C4-2B (cell line): Measurements from ENCODE around the gene PDK4.

Experiments
- H3K27ac ChIP-seq: fragments of 450-650 bp; 2 replicates; pipeline ENCODE4 v1.5.1; 2017
- ZFX ChIP-seq: fragments of 450-650 bp; IDR thresholded peaks from 2 replicates; pipeline ENCODE4 v1.6.1; 2017
- TF ChIP-seq, protein P1 (sequence below): fragments of 450-650 bp; conservative IDR thresholded peaks from 2 replicates; pipeline ENCODE4 v1.5.1; 2017; ENCODE audit warnings: mild to moderate bottlenecking

PDK4 gene

DNA sequence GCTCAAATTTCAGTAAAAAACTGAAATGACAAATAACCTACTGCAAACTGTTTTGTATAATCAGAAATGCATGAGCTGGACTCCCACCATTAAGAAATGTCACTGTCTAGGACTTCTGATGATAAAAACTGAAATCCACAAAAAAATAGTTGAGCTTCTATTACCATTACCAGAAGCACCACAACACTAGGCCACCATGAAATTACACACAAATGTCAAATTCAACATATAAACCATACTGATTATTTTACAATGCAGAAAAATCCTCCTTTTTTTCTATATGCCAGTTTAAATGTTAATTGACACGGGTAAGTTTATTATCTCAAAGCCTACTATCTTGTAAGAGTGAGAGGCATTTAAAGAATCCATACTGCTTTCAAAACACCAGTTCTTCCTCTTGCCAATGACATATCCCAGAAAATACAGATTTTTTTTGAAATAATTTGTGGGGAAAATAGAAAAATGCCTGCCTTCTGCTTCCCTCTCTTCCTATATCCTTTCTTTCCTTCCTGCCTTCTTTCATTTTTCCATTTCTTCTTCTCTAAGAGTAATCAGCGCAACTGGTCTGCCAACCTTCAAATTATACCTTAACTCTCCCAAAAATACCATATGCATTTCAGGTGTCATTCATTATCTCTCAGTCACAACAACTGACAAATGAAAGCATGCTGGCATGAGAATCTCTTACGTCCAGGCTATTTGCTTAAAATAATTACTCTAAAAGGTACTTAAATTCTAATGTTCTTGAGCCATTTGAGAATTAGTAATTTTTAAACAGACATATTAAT is 12.3 kb downstream of the PDK4 start:
- TF ChIP-seq, protein P1, sequence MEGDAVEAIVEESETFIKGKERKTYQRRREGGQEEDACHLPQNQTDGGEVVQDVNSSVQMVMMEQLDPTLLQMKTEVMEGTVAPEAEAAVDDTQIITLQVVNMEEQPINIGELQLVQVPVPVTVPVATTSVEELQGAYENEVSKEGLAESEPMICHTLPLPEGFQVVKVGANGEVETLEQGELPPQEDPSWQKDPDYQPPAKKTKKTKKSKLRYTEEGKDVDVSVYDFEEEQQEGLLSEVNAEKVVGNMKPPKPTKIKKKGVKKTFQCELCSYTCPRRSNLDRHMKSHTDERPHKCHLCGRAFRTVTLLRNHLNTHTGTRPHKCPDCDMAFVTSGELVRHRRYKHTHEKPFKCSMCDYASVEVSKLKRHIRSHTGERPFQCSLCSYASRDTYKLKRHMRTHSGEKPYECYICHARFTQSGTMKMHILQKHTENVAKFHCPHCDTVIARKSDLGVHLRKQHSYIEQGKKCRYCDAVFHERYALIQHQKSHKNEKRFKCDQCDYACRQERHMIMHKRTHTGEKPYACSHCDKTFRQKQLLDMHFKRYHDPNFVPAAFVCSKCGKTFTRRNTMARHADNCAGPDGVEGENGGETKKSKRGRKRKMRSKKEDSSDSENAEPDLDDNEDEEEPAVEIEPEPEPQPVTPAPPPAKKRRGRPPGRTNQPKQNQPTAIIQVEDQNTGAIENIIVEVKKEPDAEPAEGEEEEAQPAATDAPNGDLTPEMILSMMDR, result no peak
- no peak for TF ChIP-seq ZFX
- H3K27ac ChIP-seq, result no peak overlapping the region

DNA sequence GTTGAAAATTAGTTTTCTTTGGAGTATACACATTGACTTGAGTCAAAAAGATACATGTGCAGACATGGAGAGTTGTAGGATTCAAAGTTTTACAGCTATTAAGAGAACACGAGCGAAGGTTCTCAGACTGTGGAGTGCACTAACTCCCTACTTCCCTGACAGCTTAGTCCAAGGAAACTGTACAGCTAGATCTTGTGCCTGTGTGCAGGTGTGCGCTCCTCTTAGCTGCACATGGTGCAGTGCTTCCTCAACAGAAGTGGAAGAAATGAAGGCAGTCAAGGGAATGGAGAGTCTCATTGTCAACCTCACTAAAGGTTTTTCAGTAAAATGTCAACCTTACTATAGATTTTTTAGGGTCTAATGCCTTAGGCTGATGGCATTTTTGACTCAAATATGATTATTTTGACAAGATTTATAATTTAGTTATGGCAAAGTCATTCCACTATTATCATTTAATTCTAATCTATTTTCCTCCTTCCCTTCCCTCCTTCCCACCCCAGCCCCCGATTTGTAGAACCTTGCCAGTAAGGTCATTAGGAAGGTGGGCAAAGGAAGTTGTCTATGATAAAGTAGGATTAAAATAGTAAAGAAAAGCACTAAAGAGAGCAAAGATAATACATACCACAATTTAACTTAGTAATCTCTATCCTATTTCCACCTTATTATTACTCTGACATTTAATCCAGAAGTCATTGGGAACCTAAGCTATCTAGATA is 13.6 kb downstream of the PDK4 start:
- TF ChIP-seq, protein P1, result no peak
- no peak for TF ChIP-seq ZFX
- H3K27ac ChIP-seq, result no peak overlapping the region

DNA sequence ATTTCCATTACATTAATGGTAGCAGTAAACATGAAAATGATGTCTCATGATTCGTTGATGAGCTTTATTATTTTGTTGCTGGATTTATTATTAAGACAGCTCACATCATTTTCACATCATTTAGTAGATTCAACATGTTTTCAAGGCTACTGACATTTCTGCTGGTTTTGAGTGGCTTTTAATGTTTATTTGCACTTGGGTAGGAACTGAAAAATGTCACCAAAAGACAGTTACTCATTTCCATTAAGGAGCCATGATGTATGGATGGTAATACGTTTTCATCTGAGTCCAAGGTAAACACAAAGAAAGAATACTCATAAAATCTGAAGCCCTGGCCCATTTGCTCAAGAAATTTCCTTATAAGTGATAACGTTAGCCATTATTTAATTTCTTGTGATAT is 14.8 kb downstream of the PDK4 start:
- no peak overlapping the region for H3K27ac ChIP-seq
- no peak for TF ChIP-seq ZFX
- TF ChIP-seq, protein P1, result no peak

DNA sequence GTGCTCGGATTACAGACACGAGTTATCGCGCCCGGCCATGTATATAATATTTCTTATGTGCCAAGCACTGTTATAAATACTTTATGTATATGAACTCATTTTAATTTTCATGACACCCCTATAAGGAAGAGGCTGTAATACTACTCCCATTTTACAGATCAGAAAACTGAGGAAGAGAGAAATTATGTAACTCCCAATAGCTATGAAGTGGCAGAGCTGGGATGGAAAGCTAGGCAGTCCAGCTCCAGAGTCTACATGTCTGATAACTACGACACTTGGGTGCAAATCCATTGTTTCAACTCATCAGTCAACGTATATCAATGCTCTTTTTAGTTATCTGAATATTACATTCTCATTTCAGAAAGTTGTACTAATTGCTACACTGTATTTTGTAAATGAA is 17.0 kb downstream of the PDK4 start:
- TF ChIP-seq, protein P1, result no peak
- TF ChIP-seq ZFX, result no peak
- no peak overlapping the region for H3K27ac ChIP-seq

DNA sequence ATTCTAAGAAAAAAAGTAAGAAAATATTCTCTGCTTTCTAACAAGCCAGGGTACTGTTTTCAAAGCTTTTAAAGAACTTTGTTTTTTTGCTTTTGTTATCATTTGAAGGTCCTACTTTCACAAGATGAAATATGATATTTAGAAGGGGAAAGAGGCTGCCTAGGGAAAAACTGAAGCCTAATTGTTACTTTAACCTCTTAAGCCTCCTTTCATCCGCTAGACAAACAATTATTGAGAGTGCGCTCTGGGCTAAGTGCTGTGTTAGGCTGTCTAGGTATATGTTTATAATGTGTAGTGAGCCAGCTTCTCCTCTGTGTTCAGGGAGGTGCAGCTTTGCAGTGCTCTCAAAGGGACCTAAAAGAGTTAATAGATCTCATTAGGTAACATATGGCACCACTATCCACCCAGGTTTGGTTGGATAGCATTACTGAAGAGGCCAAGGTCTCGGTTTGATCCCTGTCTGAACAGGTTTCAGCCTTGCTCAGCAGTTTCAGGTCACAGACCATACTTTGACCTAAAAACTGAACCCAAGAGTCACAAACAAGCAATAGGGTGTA is 17.9 kb downstream of the PDK4 start:
- no peak for TF ChIP-seq ZFX
- TF ChIP-seq, protein P1, result no peak
- no peak overlapping the region for H3K27ac ChIP-seq

DNA sequence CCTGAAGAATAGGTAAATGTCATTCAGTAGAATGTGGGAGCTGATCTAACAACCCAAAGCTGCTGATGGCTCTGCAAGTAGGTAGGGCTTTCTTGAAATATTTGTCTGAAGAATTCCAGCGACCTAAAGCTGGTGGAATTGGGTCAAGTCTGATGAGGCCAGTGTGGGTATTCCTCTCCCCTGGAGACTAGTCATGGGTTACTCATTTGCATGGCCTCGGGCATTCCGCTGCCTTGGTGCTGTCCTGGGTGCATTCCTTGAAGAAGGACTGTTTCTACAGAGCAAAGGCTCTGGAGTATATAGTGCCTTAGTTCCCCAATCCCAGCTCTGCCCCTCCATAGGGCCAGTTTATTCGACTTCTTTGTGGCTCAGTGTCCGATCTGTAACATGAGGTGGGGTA is 19.2 kb downstream of the PDK4 start:
- no peak for TF ChIP-seq ZFX
- TF ChIP-seq, protein P1, result no peak
- H3K27ac ChIP-seq, result no peak overlapping the region

DNA sequence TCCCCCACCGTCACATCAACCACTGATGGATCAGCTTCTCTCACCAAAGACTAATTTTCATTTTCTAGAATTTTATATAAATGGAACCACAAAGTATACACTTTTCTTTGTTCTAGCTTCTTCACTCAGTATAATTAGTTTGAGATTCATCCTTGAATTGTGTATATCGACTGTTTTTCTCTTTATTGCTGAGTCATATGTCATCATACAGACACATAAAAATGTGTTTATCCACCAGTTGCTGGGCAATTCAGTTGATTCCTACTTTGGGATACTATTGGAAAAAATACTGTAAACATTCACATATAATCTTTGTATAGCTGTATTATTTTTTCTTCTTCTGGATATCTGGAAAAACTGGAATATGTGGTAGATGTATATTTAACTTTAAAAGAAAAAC is 26.6 kb downstream of the PDK4 start:
- no peak overlapping the region for H3K27ac ChIP-seq
- TF ChIP-seq, protein P1, result no peak
- TF ChIP-seq ZFX, result no peak
